Panc1 (cell line): ENCODE measurements around the gene VRK3. TPM values are rescaled to one million over a fixed set of nuclear protein-coding genes. Genes with fewer than 3 reads are reported as not detected.

ENCODE experiments used
- ATAC-seq: fragments of 200-7000 bp; cut with Tn5 transposase; 2 replicates; pipeline ENCODE4 v1.9.1; 2020; ENCODE audit warnings: mild to moderate bottlenecking, moderate library complexity
- BruUV-seq: library from RNA; stranded (reverse); fragments of 400-500 nt; replicated peaks from 2 replicates; lab custom pipeline; 2021; lab: Mats Ljungman, UMichigan
- CTCF ChIA-PET: fragments of 300-600 bp; sonication (Branson Sonifier 250); formaldehyde crosslinking; loops from one replicate; lab custom pipeline; 2022; ENCODE audit warnings: antibody characterized with exemption; lab: Charles Lee
- POLR2A ChIA-PET: fragments of 300-600 bp; sonication (Branson Sonifier 250); formaldehyde crosslinking; loops from one replicate; lab custom pipeline; 2022; ENCODE audit warnings: antibody characterized with exemption; lab: Charles Lee
- DNase-seq: peaks from one replicate; pipeline ENCODE4 v3.0.0-alpha.2; 2010; ENCODE audit warnings: low read depth, low spot score
- H3K27ac ChIP-seq: 2 replicates; pipeline ENCODE4 v1.5.1; 2011; ENCODE audit warnings: mild to moderate bottlenecking, low read length, inconsistent platforms
- H3K27me3 ChIP-seq: fragments of 200-500 bp; sonication (Bioruptor generic); 2 replicates; pipeline ENCODE4 v1.6.0; 2014; ENCODE audit warnings: low read length, inconsistent platforms; ENCODE audit not compliant: control insufficient read depth, insufficient read depth
- H3K36me3 ChIP-seq: fragments of 200-500 bp; sonication (Bioruptor generic); 2 replicates; pipeline ENCODE4 v1.5.1; 2014; ENCODE audit warnings: inconsistent platforms, mild to moderate bottlenecking, low read length, moderate library complexity; ENCODE audit not compliant: control insufficient read depth, insufficient read depth
- H3K4me1 ChIP-seq: 2 replicates; pipeline ENCODE4 v1.5.1; 2011; ENCODE audit warnings: inconsistent platforms, mild to moderate bottlenecking, low read length, moderate library complexity; ENCODE audit not compliant: control insufficient read depth, insufficient read depth
- H3K4me3 ChIP-seq, 2 experiments: 2 replicates each; pipeline ENCODE4 v1.5.1; 2011 to 2012; ENCODE audit warnings: low read depth in 2 of 2, low read length in 2 of 2, mild to moderate bottlenecking in 2 of 2, inconsistent platforms in 1 of 2, moderate library complexity in 1 of 2
- H3K9me3 ChIP-seq: fragments of 200-500 bp; sonication (Bioruptor generic); 2 replicates; pipeline ENCODE4 v1.5.1; 2014; ENCODE audit warnings: low read depth, mild to moderate bottlenecking, inconsistent platforms, low read length, moderate library complexity; ENCODE audit not compliant: control insufficient read depth, insufficient read depth
- CTCF ChIP-seq: fragments of 450-650 bp; IDR thresholded peaks from 2 replicates; pipeline ENCODE4 v1.5.1; 2017; ENCODE audit warnings: mild to moderate bottlenecking
- POLR2AphosphoS5 ChIP-seq: IDR thresholded peaks from 2 replicates; pipeline ENCODE4 v1.6.1; 2012; ENCODE audit warnings: mild to moderate bottlenecking, low read depth, low read length, moderate library complexity
- REST ChIP-seq, 2 experiments: IDR thresholded peaks; 2 replicates each; pipeline ENCODE4 v1.6.1; 2011 to 2012; ENCODE audit warnings: low read depth in 2 of 2, control low read depth in 1 of 2, low read length in 1 of 2, mild to moderate bottlenecking in 1 of 2, moderate library complexity in 1 of 2; ENCODE audit not compliant: insufficient read depth in 1 of 2
- SIN3A ChIP-seq: IDR thresholded peaks from 2 replicates; pipeline ENCODE4 v1.6.1; 2012; ENCODE audit warnings: low read depth, mild to moderate bottlenecking, low read length, moderate library complexity, borderline replicate concordance; ENCODE audit not compliant: insufficient read depth
- TCF7L2 ChIP-seq: IDR thresholded peaks from 2 replicates; pipeline ENCODE4 v1.6.1; 2011; ENCODE audit warnings: mild to moderate bottlenecking, low read depth, low read length, inconsistent platforms
- in situ Hi-C: cut with HindIII; loops from 2 replicates; pipeline ENCODE4 v1.10.0; 2016; ENCODE audit warnings: low sequenced_read_pairs, low pct_unique_long_range_greater_than_20kb
- intact Hi-C: fragments of 100-400 bp; cut with micrococcal nuclease; formaldehyde crosslinking; loops from one replicate; pipeline ENCODE4 v1.10.0; 2022; ENCODE audit not compliant: unreplicated experiment
- total RNA-seq: library from RNA; stranded (reverse); gene quantifications from one replicate; pipeline ENCODE4 v1.2.1, GENCODE V29; 2021; ENCODE audit not compliant: unreplicated experiment

VRK3 gene
- total RNA-seq, 1 experiment from 2014 or later, result 32.6 TPM

GRCh38 chr19:50043967-50044366 lies 18.8 kb upstream of the VRK3 start:
- Histone ChIP-seq H3K4me3 (no peak overlapping the region), H3K27ac (no peak overlapping the region), H3K4me1 (no peaks in the 10 kb centered on the region), H3K36me3 (peaks cover 12% of the 10 kb centered on the region), H3K27me3 (no peaks in the 10 kb centered on the region), H3K9me3 (peaks cover 62% of the 10 kb centered on the region)
- ATAC-seq, result no peak
- POLR2A ChIA-PET, result no interaction called here
- in situ Hi-C loops, result no loop called here
- TF ChIP-seq REST (IDR thresholded peaks at IDR 0.05; ENCODE audit: insufficient read depth in 1 of 2, low read depth in 2 of 2, low read length in 1 of 2), result no peak
- TF ChIP-seq TCF7L2, result no peak
- no peak for TF ChIP-seq POLR2AphosphoS5
- no peak for TF ChIP-seq CTCF
- no peak for TF ChIP-seq SIN3A
- DNase-seq, result no peak
- intact Hi-C loops, result no loop called here
- BruUV-seq, result no TSS peak
- CTCF ChIA-PET, result no interaction called here

GRCh38 chr19:50042363-50043024 lies 17.3 kb upstream of the VRK3 start:
- Histone ChIP-seq H3K4me1 (no peaks in the 10 kb centered on the region), H3K9me3 (peaks cover 60% of the 10 kb centered on the region), H3K27ac (no peak overlapping the region), H3K4me3 (no peak overlapping the region), H3K27me3 (no peaks in the 10 kb centered on the region), H3K36me3 (peaks cover 14% of the 10 kb centered on the region)
- BruUV-seq, result no TSS peak
- POLR2A ChIA-PET, result no interaction called here
- in situ Hi-C loops, result no loop called here
- ATAC-seq (no peak), DNase-seq (no peak)
- no peak for TF ChIP-seq SIN3A
- no peak for TF ChIP-seq TCF7L2
- TF ChIP-seq POLR2AphosphoS5, result no peak
- TF ChIP-seq REST (IDR thresholded peaks at IDR 0.05; ENCODE audit: insufficient read depth in 1 of 2, low read depth in 2 of 2, low read length in 1 of 2), result no peak
- no peak for TF ChIP-seq CTCF
- CTCF ChIA-PET, result no interaction called here
- intact Hi-C loops, result no loop called here
